Vagina (tissue), 2 donors: Measurements from ENCODE around the gene SGCA.

Experiments used
- POLR2A ChIP-seq, 2 donors: fragments of 450-650 bp; IDR thresholded peaks; one replicate each; pipeline ENCODE4 v1.6.1; 2017; ENCODE audit warnings: antibody characterized with exemption in 2 of 2, mild to moderate bottlenecking in 2 of 2, moderate library complexity in 2 of 2
- TF ChIP-seq, protein P1 (sequence below), 3 experiments: fragments of 450-650 bp in 2 of 3; fragments of 200-600 bp in 1 of 3; sonication (generic) in 1 of 3; IDR thresholded peaks; one replicate each; pipeline ENCODE4 v1.5.1; 2017 to 2019; ENCODE audit warnings: antibody characterized with exemption in 3 of 3, mild to moderate bottlenecking in 2 of 3, moderate library complexity in 2 of 3

DNA sequence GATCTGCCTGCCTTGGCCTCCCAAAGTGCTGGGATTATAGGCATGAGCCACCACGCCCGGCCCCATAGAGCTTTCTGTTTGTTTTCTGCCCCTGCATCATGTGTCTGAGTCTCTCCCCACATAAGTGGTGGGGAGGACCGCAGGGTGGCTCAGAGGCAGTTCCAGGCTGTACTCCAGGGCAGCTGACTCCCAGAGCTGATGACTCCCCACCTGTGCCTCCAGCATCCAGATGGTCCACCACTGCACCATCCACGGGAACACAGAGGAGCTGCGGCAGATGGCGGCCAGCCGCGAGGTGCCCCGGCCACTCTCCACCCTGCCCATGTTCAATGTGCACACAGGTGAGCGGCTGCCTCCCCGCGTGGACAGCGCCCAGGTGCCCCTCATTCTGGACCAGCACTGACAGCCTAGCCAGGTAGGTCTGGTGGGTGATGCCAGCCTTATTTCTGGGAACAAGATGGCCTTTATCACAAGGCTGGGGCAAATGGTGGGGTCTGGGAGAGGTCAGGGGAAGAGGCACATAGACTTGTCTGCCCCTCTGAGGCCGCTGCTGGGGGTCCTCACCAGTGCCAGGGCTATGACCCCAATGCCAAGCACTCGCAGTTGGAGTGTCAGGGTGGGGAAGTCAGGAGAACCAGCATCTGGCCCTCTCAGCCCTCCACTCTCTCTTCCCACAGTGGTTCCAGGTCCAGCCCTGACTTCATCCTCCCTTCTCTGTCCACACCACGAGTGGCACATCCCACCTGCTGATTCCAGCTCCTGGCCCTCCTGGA is 9.4 kb downstream of the SGCA start:
- TF ChIP-seq POLR2A (IDR thresholded peaks at IDR 0.05), result no peak
- TF ChIP-seq, protein P1, sequence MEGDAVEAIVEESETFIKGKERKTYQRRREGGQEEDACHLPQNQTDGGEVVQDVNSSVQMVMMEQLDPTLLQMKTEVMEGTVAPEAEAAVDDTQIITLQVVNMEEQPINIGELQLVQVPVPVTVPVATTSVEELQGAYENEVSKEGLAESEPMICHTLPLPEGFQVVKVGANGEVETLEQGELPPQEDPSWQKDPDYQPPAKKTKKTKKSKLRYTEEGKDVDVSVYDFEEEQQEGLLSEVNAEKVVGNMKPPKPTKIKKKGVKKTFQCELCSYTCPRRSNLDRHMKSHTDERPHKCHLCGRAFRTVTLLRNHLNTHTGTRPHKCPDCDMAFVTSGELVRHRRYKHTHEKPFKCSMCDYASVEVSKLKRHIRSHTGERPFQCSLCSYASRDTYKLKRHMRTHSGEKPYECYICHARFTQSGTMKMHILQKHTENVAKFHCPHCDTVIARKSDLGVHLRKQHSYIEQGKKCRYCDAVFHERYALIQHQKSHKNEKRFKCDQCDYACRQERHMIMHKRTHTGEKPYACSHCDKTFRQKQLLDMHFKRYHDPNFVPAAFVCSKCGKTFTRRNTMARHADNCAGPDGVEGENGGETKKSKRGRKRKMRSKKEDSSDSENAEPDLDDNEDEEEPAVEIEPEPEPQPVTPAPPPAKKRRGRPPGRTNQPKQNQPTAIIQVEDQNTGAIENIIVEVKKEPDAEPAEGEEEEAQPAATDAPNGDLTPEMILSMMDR (IDR thresholded peaks at IDR 0.05), result no peak
